C4-2B (cell line): ENCODE data around the gene HDC.

Experiments used
- CTCF ChIP-seq: fragments of 450-650 bp; conservative IDR thresholded peaks from 2 replicates; pipeline ENCODE4 v1.5.1; 2017; ENCODE audit warnings: mild to moderate bottlenecking
- ZFX ChIP-seq: fragments of 450-650 bp; IDR thresholded peaks from 2 replicates; pipeline ENCODE4 v1.6.1; 2017

GRCh38 chr15:50218291-50218690 lies 47.2 kb downstream of the HDC start:
- TF ChIP-seq CTCF (no peak), ZFX (no peak)
